ENCODE data around the gene CEP112. TPM values are rescaled to one million over a fixed set of nuclear protein-coding genes. Genes with fewer than 3 reads are reported as not detected.

Gene CEP112
- total RNA-seq (2016; rRNA removed; fragmentation: Illumina TruSeq; extraction: Trizol), result 2.7 and 3.4 TPM in 2 replicates
- 3.5 and 4.8 TPM in 2 replicates for total RNA-seq (2016; cell fraction: cytosol; rRNA removed; fragmentation: Illumina TruSeq; extraction: Trizol; ENCODE audit: low read depth)
- 1.9 and 2.3 TPM in 2 replicates for total RNA-seq (2016; cell fraction: insoluble cytoplasmic fraction; rRNA removed; fragmentation: Illumina TruSeq; extraction: Trizol)
- total RNA-seq (2016; cell fraction: membrane; rRNA removed; fragmentation: Illumina TruSeq; extraction: Trizol), result 2.1 and 2.2 TPM in 2 replicates
- 5.8 TPM in 2 replicates for total RNA-seq (2016; cell fraction: nucleus; rRNA removed; fragmentation: Illumina TruSeq; extraction: Trizol)
- 1.1 and 1.2 TPM in 2 replicates for polyA plus RNA-seq (2011; rRNA removed)
- 1.0 and 1.1 TPM in 2 replicates for polyA plus RNA-seq (2011; cell fraction: cytosol; rRNA removed)
- 0.85 and 2.0 TPM in 2 replicates for polyA plus RNA-seq (2011; cell fraction: nucleus; rRNA removed)
- polyA plus RNA-seq (2012), result 2.5 and 3.1 TPM in 2 replicates
- 0.72 TPM in 2 replicates for polyA plus RNA-seq (2016; cell fraction: cytosol; fragmentation: Illumina TruSeq; extraction: Trizol; ENCODE audit: low read depth)
- 2.2 and 2.8 TPM in 2 replicates for polyA plus RNA-seq (2016; cell fraction: insoluble cytoplasmic fraction; fragmentation: Illumina TruSeq; extraction: Trizol; ENCODE audit: low read depth)
- 0.88 and 0.91 TPM in 2 replicates for polyA plus RNA-seq (2016; cell fraction: membrane; fragmentation: Illumina TruSeq; extraction: Trizol; ENCODE audit: low read depth)
- 2.9 and 3.7 TPM in 2 replicates for polyA plus RNA-seq (2016; cell fraction: nucleus; fragmentation: Illumina TruSeq; extraction: Trizol; ENCODE audit: insufficient read depth, low read depth)
- polyA minus RNA-seq (2011; rRNA and poly(A)+ RNA removed; ENCODE audit: low replicate concordance), result 0.40 and 1.5 TPM in 2 replicates
- polyA minus RNA-seq (2011; cell fraction: cytosol; rRNA and poly(A)+ RNA removed), result 1.1 and 2.5 TPM in 2 replicates
- 11.3 and 12.9 TPM in 2 replicates for polyA minus RNA-seq (2011; cell fraction: nucleus; rRNA and poly(A)+ RNA removed)
- percentile 45 among the genes with signal in this experiment for Bru-seq, nascent RNA
- percentile 38 among the genes with signal in this experiment for BruChase-seq, experiment 1, labeled RNA remaining after a 6-hour chase
- BruChase-seq, experiment 2, labeled RNA remaining after a 2-hour chase, result percentile 45 among the genes with signal in this experiment
- long read RNA-seq, experiment 1, partial matches to known transcripts, result 0 of 1 reads
- long read RNA-seq, experiment 1, other reads (novel, unspliced or antisense), result 1 of 1 reads
- long read RNA-seq, experiment 2, partial matches to known transcripts, result 1 of 2 reads
- long read RNA-seq, experiment 2, other reads (novel, unspliced or antisense), result 1 of 2 reads

DNA sequence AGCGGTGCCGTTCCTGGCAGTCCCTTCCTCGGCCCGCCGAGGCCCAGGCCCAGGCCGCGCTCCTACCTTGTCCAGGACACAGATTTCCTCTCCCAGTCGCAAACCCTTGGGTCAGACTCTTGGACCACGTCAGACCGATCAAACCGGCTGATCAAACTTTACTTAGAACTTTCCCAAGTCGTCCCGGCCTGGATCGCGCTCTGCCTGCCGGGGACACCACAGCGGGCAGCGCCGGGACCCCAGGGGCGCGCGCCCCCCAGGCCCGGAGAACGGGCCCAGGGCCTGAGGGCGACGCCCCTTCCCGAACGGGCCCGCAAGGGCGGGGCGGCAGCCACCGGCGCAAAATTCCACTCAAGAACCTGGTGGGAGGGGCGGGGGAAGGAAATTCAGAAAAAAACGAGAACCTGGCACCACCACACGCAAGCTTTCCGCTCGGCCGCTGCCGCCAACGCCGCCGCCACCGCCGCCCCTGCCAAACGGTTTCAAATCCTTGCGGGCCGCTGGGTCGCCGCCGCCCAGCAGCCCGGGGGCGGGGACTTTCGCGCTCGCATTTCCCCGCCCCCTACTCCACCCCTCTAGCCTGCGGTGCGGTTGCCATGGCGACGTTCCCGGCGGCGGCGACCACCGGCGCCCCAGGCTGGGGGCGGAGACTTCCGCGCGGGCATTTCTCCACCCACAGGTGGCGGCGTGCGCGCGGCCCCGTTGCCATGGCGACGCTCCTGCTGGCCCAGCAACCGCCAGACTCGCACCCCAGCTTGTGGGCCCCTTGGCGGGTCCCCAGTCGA, at the start of gene CEP112:
TSS of gene CEP112 (minus strand) at position 541 of the 785 bp plus-strand sequence.
- CTCF ChIA-PET (ENCODE audit: low intra/inter-chr PET ratio, low total read pairs), result no interaction called here
- peaks cover 3% of the 10 kb centered on the region for H3K79me2 ChIP-seq (ENCODE audit: insufficient read depth, low read length)
- peak within 1 kb of the TSS; percentile 92 for H3K4me2 ChIP-seq (ENCODE audit: low read depth, low read length)
- no peaks in the 10 kb centered on the region for H3K9me3 ChIP-seq (ENCODE audit: low read length)
- H3K9ac ChIP-seq (ENCODE audit: insufficient read depth, low read depth, low read length), result peak within 1 kb of the TSS; percentile 75
- under 1% methylated on average over 53 of the region's 83 CpGs for WGBS (ENCODE audit: low lambda C conversion rate)
- ATAC-seq (peak; percentile 82), DNase-seq (ENCODE audit: low spot score) (peak; percentile 79), FAIRE-seq (peak; percentile 56)
- intact Hi-C loops (cut with micrococcal nuclease; ENCODE audit: unreplicated experiment) (no loop called here), in situ Hi-C loops (cut with HindIII; ENCODE audit: extremely low pct_ligation_motif_present, low pct_unique_long_range_greater_than_20kb) (loop anchor here (10.0 kb wide), 1 partner anchor 713 kb away; no protein-coding TSS in a partner anchor)
- no peaks in the 10 kb centered on the region; a peak in 1 of 5 replicates for H3K27me3 ChIP-seq (ENCODE audit: control insufficient read depth in 1 of 2, insufficient read depth in 2 of 2, low read length in 2 of 2)
- peak within 1 kb of the TSS; percentile 19 for H3K27ac ChIP-seq (ENCODE audit: extremely low read length, insufficient read depth, low read length)
- no peaks in the 10 kb centered on the region for H3K36me3 ChIP-seq (replicated peaks in 1 of 2; ENCODE audit: control insufficient read depth in 1 of 2, insufficient read depth in 2 of 2, low read length in 2 of 2)
- POLR2A ChIA-PET, result no interaction called here
- BruUV-seq (replicated peaks), result no TSS peak
- no peaks in the 10 kb centered on the region for H4K20me1 ChIP-seq (ENCODE audit: insufficient read depth, low read length)
- peak within 1 kb of the TSS; percentile 78 to 86 (median 79) for H3K4me3 ChIP-seq (replicated peaks in 1 of 3; ENCODE audit: insufficient read depth in 1 of 3, low read depth in 2 of 3, low read length in 3 of 3)
- H2AFZ ChIP-seq (ENCODE audit: low read length), result peak within 1 kb of the TSS; percentile 4
- peaks cover 23% of the 10 kb centered on the region for H3K4me1 ChIP-seq (ENCODE audit: insufficient read depth, low read length)
- TF ChIP-seq TGIF2 (CRISPR knock-in tag; IDR thresholded peaks at IDR 0.05) (peak; percentile 87; the same call in 1 of the 2 replicates), ZNF530 (CRISPR knock-in tag; IDR thresholded peaks at IDR 0.05; ENCODE audit: low read depth) (no peak), KLF16 (CRISPR knock-in tag; IDR thresholded peaks at IDR 0.05) (peak in 1 of 2 experiments; percentile 87; a peak in 2 of 4 replicates), SAP130 (CRISPR knock-in tag; IDR thresholded peaks at IDR 0.05; ENCODE audit: low read depth) (peak; percentile 99), ZSCAN21 (CRISPR knock-in tag; IDR thresholded peaks at IDR 0.05; ENCODE audit: borderline replicate concordance) (peak; percentile 49; the same call in 1 of the 2 replicates), GTF2F1 (IDR thresholded peaks at IDR 0.05; ENCODE audit: low read length) (no peak), ELF4 (CRISPR knock-in tag; IDR thresholded peaks at IDR 0.05; ENCODE audit: borderline replicate concordance) (0 out of 2 replicates have a peak, but pooled peaks have one; percentile 58)
- TF ChIP-seq, protein P1, sequence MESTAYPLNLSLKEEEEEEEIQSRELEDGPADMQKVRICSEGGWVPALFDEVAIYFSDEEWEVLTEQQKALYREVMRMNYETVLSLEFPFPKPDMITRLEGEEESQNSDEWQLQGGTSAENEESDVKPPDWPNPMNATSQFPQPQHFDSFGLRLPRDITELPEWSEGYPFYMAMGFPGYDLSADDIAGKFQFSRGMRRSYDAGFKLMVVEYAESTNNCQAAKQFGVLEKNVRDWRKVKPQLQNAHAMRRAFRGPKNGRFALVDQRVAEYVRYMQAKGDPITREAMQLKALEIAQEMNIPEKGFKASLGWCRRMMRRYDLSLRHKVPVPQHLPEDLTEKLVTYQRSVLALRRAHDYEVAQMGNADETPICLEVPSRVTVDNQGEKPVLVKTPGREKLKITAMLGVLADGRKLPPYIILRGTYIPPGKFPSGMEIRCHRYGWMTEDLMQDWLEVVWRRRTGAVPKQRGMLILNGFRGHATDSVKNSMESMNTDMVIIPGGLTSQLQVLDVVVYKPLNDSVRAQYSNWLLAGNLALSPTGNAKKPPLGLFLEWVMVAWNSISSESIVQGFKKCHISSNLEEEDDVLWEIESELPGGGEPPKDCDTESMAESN (CRISPR knock-in tag; conservative IDR thresholded peaks at IDR 0.05), result peak; percentile 51; the same call in 1 of the 2 replicates
- TF ChIP-seq, protein P2, sequence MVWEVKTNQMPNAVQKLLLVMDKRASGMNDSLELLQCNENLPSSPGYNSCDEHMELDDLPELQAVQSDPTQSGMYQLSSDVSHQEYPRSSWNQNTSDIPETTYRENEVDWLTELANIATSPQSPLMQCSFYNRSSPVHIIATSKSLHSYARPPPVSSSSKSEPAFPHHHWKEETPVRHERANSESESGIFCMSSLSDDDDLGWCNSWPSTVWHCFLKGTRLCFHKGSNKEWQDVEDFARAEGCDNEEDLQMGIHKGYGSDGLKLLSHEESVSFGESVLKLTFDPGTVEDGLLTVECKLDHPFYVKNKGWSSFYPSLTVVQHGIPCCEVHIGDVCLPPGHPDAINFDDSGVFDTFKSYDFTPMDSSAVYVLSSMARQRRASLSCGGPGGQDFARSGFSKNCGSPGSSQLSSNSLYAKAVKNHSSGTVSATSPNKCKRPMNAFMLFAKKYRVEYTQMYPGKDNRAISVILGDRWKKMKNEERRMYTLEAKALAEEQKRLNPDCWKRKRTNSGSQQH (CRISPR knock-in tag; IDR thresholded peaks at IDR 0.05; ENCODE audit: low read depth), result no peak; the same call in 1 of the 2 replicates

All from HepG2 (cell line).